ENCODE results near the gene DTNB.

The DTNB gene

GRCh38 chr2:25411281-25411680 is 262.1 kb downstream of the DTNB start:
- no peak overlapping the region; the same call in 1 of the 2 replicates for H3K4me3 ChIP-seq (ENCODE audit: low read length)
- no peak for TF ChIP-seq ZNF274 (IDR thresholded peaks at IDR 0.05; ENCODE audit: low read depth, low read length)

GRCh38 chr2:25410370-25410769 is 263.0 kb downstream of the DTNB start:
- no peak for TF ChIP-seq ZNF274 (IDR thresholded peaks at IDR 0.05; ENCODE audit: low read depth, low read length)
- peak overlapping the region; percentile 42; the same call in 1 of the 2 replicates for H3K4me3 ChIP-seq (ENCODE audit: low read length)

- H3K4me3 ChIP-seq (ENCODE audit: low read length), result no peak overlapping the region
- no peak for TF ChIP-seq ZNF274 (IDR thresholded peaks at IDR 0.05; ENCODE audit: low read depth, low read length)
These were observed 263.9 kb downstream of the DTNB start for GRCh38 chr2:25409468-25409867.

- H3K4me3 ChIP-seq (ENCODE audit: low read length), result no peak overlapping the region
- TF ChIP-seq ZNF274 (IDR thresholded peaks at IDR 0.05; ENCODE audit: low read depth, low read length), result no peak
These were observed 264.3 kb downstream of the DTNB start for GRCh38 chr2:25409044-25409443.

- TF ChIP-seq ZNF274 (IDR thresholded peaks at IDR 0.05; ENCODE audit: low read depth, low read length), result no peak
- no peak overlapping the region for H3K4me3 ChIP-seq (ENCODE audit: low read length)
These were observed 267.6 kb downstream of the DTNB start for GRCh38 chr2:25405611-25406295.

GRCh38 chr2:25403120-25403760 is 270.1 kb downstream of the DTNB start:
- peak overlapping the region; percentile 21; the same call in 1 of the 2 replicates for H3K4me3 ChIP-seq (ENCODE audit: low read length)

GRCh38 chr2:25402477-25402876 is 270.9 kb downstream of the DTNB start:
- peak overlapping the region; percentile 9; the same call in 1 of the 2 replicates for H3K4me3 ChIP-seq (ENCODE audit: low read length)

GRCh38 chr2:25401307-25402026 is 271.9 kb downstream of the DTNB start:
- H3K4me3 ChIP-seq (ENCODE audit: low read length), result no peak overlapping the region; the same call in 1 of the 2 replicates
- no peak for TF ChIP-seq ZNF274 (IDR thresholded peaks at IDR 0.05; ENCODE audit: low read depth, low read length)

More at GRCh38 chr2:25402477-25402876, 270.9 kb downstream of the DTNB start:
- TF ChIP-seq ZNF274 (IDR thresholded peaks at IDR 0.05; ENCODE audit: low read depth, low read length), result no peak

GRCh38 chr2:25400576-25401216 is 272.7 kb downstream of the DTNB start:
- TF ChIP-seq ZNF274 (IDR thresholded peaks at IDR 0.05; ENCODE audit: low read depth, low read length), result no peak
- no peak overlapping the region; the same call in 1 of the 2 replicates for H3K4me3 ChIP-seq (ENCODE audit: low read length)

- H3K4me3 ChIP-seq (ENCODE audit: low read length), result peak overlapping the region; percentile 44; the same call in 1 of the 2 replicates
- no peak for TF ChIP-seq ZNF274 (IDR thresholded peaks at IDR 0.05; ENCODE audit: low read depth, low read length)
These were observed 273.2 kb downstream of the DTNB start for GRCh38 chr2:25400169-25400568.

GRCh38 chr2:25398534-25398933 is 274.8 kb downstream of the DTNB start:
- no peak overlapping the region for H3K4me3 ChIP-seq (ENCODE audit: low read length)
- no peak for TF ChIP-seq ZNF274 (IDR thresholded peaks at IDR 0.05; ENCODE audit: low read depth, low read length)

- TF ChIP-seq ZNF274 (IDR thresholded peaks at IDR 0.05; ENCODE audit: low read depth, low read length), result no peak
- H3K4me3 ChIP-seq (ENCODE audit: low read length), result no peak overlapping the region
These were observed 275.6 kb downstream of the DTNB start for GRCh38 chr2:25397777-25398176.

- H3K4me3 ChIP-seq (ENCODE audit: low read length), result no peak overlapping the region
- TF ChIP-seq ZNF274 (IDR thresholded peaks at IDR 0.05; ENCODE audit: low read depth, low read length), result no peak
These were observed 284.2 kb downstream of the DTNB start for GRCh38 chr2:25389161-25389560.

- no peak overlapping the region for H3K4me3 ChIP-seq (ENCODE audit: low read length)
- TF ChIP-seq ZNF274 (IDR thresholded peaks at IDR 0.05; ENCODE audit: low read depth, low read length), result no peak
These were observed 284.9 kb downstream of the DTNB start for GRCh38 chr2:25388491-25388890.
